ENCODE results near the gene USP36.
"Not testable (repeated sequence)": the region's sequence is repeated elsewhere in the genome, so short reads cannot be mapped to it uniquely, and the experiment has no call there.

Gene USP36

GRCh38 chr17:78793968-78794367 lies 46.6 kb downstream of the USP36 start:
- DNase-seq (ENCODE audit: low read depth in 2 of 2) = no peak

GRCh38 chr17:78793415-78793814 lies 47.2 kb downstream of the USP36 start:
- DNase-seq (ENCODE audit: low read depth in 2 of 2) = no peak

- DNase-seq (ENCODE audit: low read depth in 2 of 2) = no peak
Observed at GRCh38 chr17:78791840-78792709, 48.5 kb downstream of the USP36 start.

GRCh38 chr17:78790552-78790951 lies 50.1 kb downstream of the USP36 start:
- DNase-seq (ENCODE audit: low read depth in 2 of 2) = no peak

- DNase-seq (ENCODE audit: low read depth in 2 of 2) = no peak
Observed at GRCh38 chr17:78789663-78790181, 50.9 kb downstream of the USP36 start.

GRCh38 chr17:78789149-78789662 lies 51.4 kb downstream of the USP36 start:
- DNase-seq (ENCODE audit: low read depth in 2 of 2) = no peak

- DNase-seq (ENCODE audit: low read depth in 2 of 2) = no peak
Observed at GRCh38 chr17:78788451-78788850, 52.2 kb downstream of the USP36 start.

- no peak for DNase-seq (ENCODE audit: low read depth in 2 of 2)
Observed at GRCh38 chr17:78787444-78787843, 53.2 kb downstream of the USP36 start.

GRCh38 chr17:78785663-78786057 lies 55.0 kb downstream of the USP36 start:
- DNase-seq (ENCODE audit: low read depth in 2 of 2) = no peak

GRCh38 chr17:78785011-78785662 lies 55.5 kb downstream of the USP36 start:
- no peak for DNase-seq (ENCODE audit: low read depth in 2 of 2)

GRCh38 chr17:78784352-78784751 lies 56.3 kb downstream of the USP36 start:
- DNase-seq (ENCODE audit: low read depth in 2 of 2) = no peak

GRCh38 chr17:78783711-78784324 lies 56.8 kb downstream of the USP36 start:
- DNase-seq (ENCODE audit: low read depth in 2 of 2) = no peak

GRCh38 chr17:78781893-78782304 lies 58.7 kb downstream of the USP36 start, which contains the start of gene CYTH1:
TSS of gene CYTH1 (minus strand) at chr17:78782273. CDS start at chr17:78782223, 50 bp downstream.
- DNase-seq (ENCODE audit: low read depth in 2 of 2) = no peak

- no peak for DNase-seq (ENCODE audit: low read depth in 2 of 2)
Observed at GRCh38 chr17:78781104-78781892, 59.3 kb downstream of the USP36 start.

GRCh38 chr17:78780335-78780734 lies 60.3 kb downstream of the USP36 start:
- DNase-seq (ENCODE audit: low read depth in 2 of 2) = no peak

- no peak for DNase-seq (ENCODE audit: low read depth in 2 of 2)
Observed at GRCh38 chr17:78779850-78780249, 60.8 kb downstream of the USP36 start.

GRCh38 chr17:78779286-78779651 lies 61.3 kb downstream of the USP36 start:
- DNase-seq (ENCODE audit: low read depth in 2 of 2) = not testable (repeated sequence)

GRCh38 chr17:78777881-78778280 lies 62.7 kb downstream of the USP36 start:
- no peak for DNase-seq (ENCODE audit: low read depth in 2 of 2)

- peak; percentile 63 to 68 for DNase-seq (ENCODE audit: low read depth in 2 of 2)
Observed at GRCh38 chr17:78774956-78775571, 65.5 kb downstream of the USP36 start.

GRCh38 chr17:78774453-78774852 lies 66.2 kb downstream of the USP36 start:
- no peak for DNase-seq (ENCODE audit: low read depth in 2 of 2)
